ENCODE measurements around the gene PTPRT.

Gene PTPRT

DNA sequence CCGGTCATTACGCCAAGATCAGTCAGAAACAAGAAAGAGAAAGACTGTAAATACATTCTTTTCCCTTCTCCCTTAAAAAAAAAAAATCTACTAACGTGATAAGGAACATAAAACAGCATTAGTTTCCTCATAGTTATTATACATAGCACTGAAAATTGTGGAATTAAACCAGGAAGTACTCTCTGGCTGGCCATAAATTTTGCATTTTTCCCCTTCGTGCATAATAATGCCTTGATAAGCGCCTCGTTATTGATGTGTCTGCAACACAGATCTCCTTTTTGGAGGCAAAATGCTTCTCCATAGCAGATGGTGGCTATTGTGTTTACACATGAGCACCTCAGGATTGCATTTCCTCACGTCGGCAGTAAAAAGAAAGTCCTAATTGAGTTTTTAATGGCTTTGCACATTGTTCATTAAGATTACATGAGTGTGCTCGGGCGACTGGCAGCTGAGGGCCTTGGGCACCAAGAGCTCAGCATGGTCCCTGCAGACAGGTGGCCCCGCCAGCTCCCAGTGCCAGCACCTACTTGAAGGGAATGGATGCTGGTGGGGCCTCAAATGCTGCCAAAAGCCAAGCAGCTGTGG, 394.5 kb downstream of the PTPRT start:
- Mint-ChIP-seq H3K36me3 (ENCODE audit: low read depth) (no peaks in the 10 kb centered on the region), H3K27ac (no peak overlapping the region)

DNA sequence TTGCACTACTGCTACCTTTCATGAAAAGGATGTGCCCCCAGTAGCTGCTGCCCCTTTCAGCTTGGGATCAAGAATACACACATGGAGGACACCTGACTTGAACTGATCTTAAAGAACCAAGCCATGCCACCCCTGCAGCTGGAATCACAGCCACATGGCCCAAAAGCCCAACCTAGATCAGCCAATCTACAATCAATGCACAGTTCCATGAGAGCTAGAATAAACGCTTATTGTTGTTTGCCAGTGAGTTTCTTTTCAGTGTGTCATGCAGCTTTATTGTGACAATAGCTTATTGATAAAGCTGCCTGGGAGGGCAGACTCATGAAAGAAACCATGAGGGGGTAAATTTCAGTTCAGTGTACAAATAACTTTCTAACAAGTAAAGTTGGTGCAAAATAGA, 397.7 kb downstream of the PTPRT start:
- Mint-ChIP-seq H3K27me3 (no peaks in the 10 kb centered on the region), H3K36me3 (ENCODE audit: low read depth) (no peaks in the 10 kb centered on the region), H3K9me3 (peaks cover 9% of the 10 kb centered on the region), H3K27ac (no peak overlapping the region), H3K4me3 (no peak overlapping the region), H3K4me1 (ENCODE audit: low read depth) (no peaks in the 10 kb centered on the region)
- no peak for DNase-seq

More for the DNA sequence above, 394.5 kb downstream of the PTPRT start:
- no peaks in the 10 kb centered on the region for H3K4me1 Mint-ChIP-seq (ENCODE audit: low read depth)
- H3K4me3 Mint-ChIP-seq, result no peak overlapping the region
- DNase-seq, result no peak
- H3K27me3 Mint-ChIP-seq, result no peaks in the 10 kb centered on the region
- H3K9me3 Mint-ChIP-seq, result peaks cover 6% of the 10 kb centered on the region

DNA sequence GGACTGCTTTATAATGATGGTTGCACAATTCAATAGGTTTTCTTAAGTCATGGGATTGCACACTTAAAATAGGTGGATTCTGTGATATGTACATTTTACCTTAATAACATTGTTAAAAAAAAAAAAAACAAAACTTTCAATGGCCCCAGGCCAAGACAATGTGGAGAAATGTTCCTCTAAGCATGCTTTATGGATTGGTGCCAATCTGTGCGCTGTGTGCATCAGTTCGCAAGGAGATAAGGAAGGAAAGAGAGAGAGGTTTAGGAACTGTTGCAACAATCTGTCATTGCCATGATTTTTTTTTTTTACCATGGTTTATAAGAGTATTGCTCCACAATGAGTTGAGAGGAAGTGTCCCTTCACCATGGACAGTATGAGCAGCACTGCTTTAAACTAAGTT, 399.6 kb downstream of the PTPRT start:
- Mint-ChIP-seq H3K36me3 (ENCODE audit: low read depth) (no peaks in the 10 kb centered on the region), H3K27me3 (no peaks in the 10 kb centered on the region), H3K27ac (no peak overlapping the region), H3K4me1 (ENCODE audit: low read depth) (no peaks in the 10 kb centered on the region), H3K9me3 (peaks cover 4% of the 10 kb centered on the region), H3K4me3 (no peak overlapping the region)
- no peak for DNase-seq

DNA sequence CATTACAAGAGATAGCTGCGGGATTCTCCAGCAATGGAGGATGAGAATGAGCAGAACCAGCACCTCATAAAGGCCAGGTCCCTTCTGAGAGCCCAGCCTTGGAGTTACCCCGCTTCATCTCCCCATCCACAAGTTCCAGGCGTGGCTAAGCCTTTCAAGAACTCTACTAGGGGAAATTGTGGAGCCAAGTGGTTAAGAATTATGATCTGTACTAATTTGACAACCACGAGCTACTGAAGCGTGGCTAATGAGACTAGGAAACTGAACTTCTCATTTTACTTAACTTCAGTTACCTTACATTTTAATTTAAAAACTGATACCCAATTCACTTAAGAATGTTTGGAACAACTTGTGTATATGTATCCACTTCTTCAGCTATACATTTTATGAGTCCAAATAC, 401.0 kb downstream of the PTPRT start:
- Mint-ChIP-seq H3K27me3 (no peaks in the 10 kb centered on the region), H3K4me3 (no peak overlapping the region), H3K27ac (no peak overlapping the region), H3K36me3 (ENCODE audit: low read depth) (no peaks in the 10 kb centered on the region), H3K9me3 (peaks cover 4% of the 10 kb centered on the region), H3K4me1 (ENCODE audit: low read depth) (no peaks in the 10 kb centered on the region)
- DNase-seq, result no peak

DNA sequence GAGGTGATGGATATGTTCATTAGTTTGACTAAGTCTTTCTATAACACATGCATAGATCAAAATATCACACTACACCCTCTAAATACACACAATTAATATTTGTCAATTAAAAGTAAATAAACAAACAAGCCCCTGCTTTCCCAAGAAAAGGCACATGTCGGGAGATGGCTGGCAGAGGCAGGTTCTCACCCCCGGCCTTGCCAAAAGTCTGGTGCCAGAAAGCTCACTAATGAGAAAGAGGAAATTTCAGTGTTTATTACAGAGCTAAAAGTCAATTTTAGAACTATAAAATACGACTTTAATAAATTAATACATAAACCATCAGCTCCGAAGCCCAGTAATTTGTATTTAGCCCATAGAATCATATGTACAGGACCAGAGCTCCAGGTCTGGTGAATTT, 404.7 kb downstream of the PTPRT start:
- no peak overlapping the region for H3K27ac Mint-ChIP-seq
- peaks cover 8% of the 10 kb centered on the region for H3K9me3 Mint-ChIP-seq
- no peaks in the 10 kb centered on the region for H3K36me3 Mint-ChIP-seq (ENCODE audit: low read depth)
- H3K27me3 Mint-ChIP-seq, result no peaks in the 10 kb centered on the region
- H3K4me3 Mint-ChIP-seq, result no peak overlapping the region
- H3K4me1 Mint-ChIP-seq (ENCODE audit: low read depth), result no peaks in the 10 kb centered on the region
- no peak for DNase-seq

DNA sequence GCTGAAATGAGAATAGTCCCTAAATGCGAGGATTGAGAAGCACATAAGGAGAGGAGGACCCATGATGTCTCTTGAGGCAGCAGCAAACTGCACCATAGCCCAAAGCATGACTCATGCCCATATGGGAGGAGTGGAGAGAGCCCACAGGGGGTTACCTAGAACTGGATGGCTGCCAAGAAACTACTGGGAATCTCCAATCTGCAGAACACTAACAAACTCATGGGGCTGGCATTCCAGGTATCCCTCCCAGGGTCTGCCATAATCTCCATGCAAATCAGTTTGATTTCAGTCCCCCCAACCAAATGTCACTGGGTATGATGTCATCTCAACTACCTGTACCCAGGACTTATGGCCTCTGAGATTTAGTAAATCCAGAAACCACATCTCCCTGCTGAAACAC, 410.5 kb downstream of the PTPRT start:
- Mint-ChIP-seq H3K27ac (no peak overlapping the region), H3K27me3 (no peaks in the 10 kb centered on the region), H3K36me3 (ENCODE audit: low read depth) (no peaks in the 10 kb centered on the region), H3K9me3 (peaks cover 5% of the 10 kb centered on the region), H3K4me1 (ENCODE audit: low read depth) (no peaks in the 10 kb centered on the region), H3K4me3 (no peak overlapping the region)
- DNase-seq, result no peak

DNA sequence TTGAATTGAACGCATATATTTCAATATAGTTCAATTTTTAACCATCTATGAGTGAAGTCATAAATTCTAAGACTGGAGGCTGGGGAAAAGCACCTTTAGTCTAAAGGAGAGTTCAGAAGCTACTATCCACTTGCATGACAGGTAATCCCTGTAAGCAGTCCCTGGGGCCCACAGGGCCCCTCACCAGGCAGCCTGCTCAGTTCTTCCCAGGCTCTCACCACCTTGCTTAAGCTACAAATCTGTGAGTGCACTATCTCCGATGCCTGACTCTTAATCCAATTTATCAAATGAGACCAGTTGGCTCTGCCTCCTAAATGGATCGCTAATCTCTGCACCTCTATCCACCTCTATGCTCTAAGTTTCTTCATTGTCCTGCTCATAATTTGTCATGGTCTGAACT, 413.8 kb downstream of the PTPRT start:
- H3K4me3 Mint-ChIP-seq, result no peak overlapping the region
- H3K4me1 Mint-ChIP-seq (ENCODE audit: low read depth), result no peaks in the 10 kb centered on the region
- H3K27me3 Mint-ChIP-seq, result no peaks in the 10 kb centered on the region
- H3K9me3 Mint-ChIP-seq, result no peaks in the 10 kb centered on the region
- no peaks in the 10 kb centered on the region for H3K36me3 Mint-ChIP-seq (ENCODE audit: low read depth)
- no peak overlapping the region for H3K27ac Mint-ChIP-seq
- DNase-seq, result no peak

DNA sequence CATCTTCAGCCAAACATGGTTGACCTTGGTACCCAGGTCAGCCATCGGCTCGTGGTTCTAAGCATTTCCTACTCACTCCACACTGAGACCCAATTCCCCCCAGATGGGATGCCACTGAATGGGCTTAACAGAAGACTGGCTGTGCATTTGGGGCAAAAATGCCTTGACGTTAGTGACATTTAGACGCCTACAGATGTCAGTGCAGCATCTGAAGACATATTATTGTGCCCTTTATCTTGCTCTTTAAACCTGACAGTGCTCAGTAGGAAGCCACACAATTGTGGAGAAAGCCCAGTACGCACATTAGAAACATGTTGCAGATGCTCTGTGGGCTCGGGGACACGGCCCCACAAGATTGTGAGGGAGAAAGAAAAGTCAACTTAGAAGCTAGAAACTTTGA, 414.7 kb downstream of the PTPRT start:
- Mint-ChIP-seq H3K27ac (no peak overlapping the region), H3K4me3 (no peak overlapping the region), H3K9me3 (peaks cover 6% of the 10 kb centered on the region), H3K27me3 (no peaks in the 10 kb centered on the region), H3K36me3 (ENCODE audit: low read depth) (no peaks in the 10 kb centered on the region), H3K4me1 (ENCODE audit: low read depth) (no peaks in the 10 kb centered on the region)
- no peak for DNase-seq

DNA sequence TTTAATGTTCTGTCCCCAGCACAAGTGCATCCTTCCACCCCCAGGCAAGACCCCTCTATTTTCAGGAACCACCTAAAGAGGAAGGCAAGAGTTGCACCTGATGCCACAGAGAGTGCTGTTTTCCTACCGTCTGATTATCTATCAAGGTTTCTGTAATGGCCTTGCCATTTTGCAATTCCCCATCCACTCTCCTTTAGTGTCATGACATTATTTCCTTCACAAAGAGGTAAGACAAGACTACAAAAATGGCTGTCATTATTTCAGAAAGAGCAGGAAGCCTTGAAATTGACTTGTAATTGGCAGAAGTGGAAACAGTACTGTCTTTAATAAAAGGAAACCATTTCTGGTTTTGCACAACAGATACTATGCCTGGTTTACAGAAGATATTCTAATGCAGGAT, 426.7 kb downstream of the PTPRT start:
- no peak overlapping the region for H3K27ac Mint-ChIP-seq

DNA sequence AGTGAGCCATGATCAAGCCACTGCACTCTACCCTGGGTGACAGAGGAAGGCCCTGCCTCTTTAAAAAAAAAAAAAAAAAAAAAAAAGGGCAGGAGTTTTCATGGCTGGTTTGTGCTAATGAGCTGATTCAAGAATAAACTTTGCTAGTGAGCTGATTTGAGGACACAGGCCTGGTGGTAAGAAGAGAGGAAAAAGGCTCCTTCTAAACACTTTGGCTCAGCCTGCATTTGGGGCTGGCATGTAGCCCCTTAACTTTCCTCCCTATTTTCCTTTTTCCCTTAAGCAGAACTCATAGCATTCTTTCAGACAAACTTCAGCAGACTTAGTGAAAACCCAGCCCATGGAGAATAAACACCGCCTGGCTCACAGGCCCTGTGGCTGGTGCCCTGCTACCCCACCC, 432.7 kb downstream of the PTPRT start:
- no peak overlapping the region for H3K27ac Mint-ChIP-seq
- no peaks in the 10 kb centered on the region for H3K27me3 Mint-ChIP-seq
- no peak overlapping the region for H3K4me3 Mint-ChIP-seq
- H3K36me3 Mint-ChIP-seq (ENCODE audit: low read depth), result no peaks in the 10 kb centered on the region
- no peaks in the 10 kb centered on the region for H3K4me1 Mint-ChIP-seq (ENCODE audit: low read depth)
- DNase-seq, result no peak
- peaks cover 3% of the 10 kb centered on the region for H3K9me3 Mint-ChIP-seq

More for the DNA sequence above, 426.7 kb downstream of the PTPRT start:
- Mint-ChIP-seq H3K4me3 (no peak overlapping the region), H3K27me3 (no peaks in the 10 kb centered on the region), H3K4me1 (ENCODE audit: low read depth) (no peaks in the 10 kb centered on the region), H3K9me3 (peaks cover 3% of the 10 kb centered on the region), H3K36me3 (ENCODE audit: low read depth) (no peaks in the 10 kb centered on the region)
- no peak for DNase-seq

DNA sequence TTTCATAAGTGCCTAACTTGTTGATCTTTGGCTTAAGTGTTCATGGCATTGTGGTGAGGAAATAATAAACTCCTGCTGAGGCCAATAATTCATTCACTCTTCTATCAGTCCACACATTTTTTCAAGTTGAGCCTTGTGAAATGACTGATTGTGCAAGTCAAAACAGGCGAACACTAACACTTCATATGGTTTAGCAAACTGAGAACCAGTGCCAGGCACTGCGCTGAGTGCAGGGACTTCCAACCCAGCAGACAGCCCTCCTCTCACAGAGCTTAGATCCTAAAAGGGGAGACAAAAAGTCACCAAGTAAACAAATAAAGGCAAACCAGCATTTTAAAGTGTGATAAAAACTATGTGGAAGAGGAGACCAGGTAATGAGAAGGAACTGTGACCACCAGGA, 435.0 kb downstream of the PTPRT start:
- Mint-ChIP-seq H3K27me3 (no peaks in the 10 kb centered on the region), H3K9me3 (no peaks in the 10 kb centered on the region), H3K4me1 (ENCODE audit: low read depth) (no peaks in the 10 kb centered on the region), H3K27ac (no peak overlapping the region), H3K36me3 (ENCODE audit: low read depth) (no peaks in the 10 kb centered on the region), H3K4me3 (no peak overlapping the region)
- DNase-seq, result no peak

DNA sequence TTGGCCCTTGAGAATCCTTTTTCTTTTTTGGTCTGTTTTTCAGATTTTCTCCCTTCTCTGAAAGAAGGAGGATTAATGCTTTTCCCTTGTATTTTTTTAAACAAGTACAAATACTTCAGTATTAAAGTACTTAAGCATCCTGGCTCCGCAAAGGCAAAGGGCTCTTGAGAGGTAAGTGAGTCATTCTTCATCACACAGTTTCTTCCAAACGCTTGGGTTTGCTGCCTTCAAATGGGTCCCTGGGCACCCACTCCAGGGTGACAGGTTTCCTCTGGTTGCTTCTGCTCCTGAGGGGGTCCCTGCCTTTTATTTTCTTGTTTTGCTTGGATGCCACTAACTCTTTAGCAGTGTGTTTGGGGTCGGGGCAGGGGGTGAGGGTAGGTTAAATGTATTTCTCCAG, 437.1 kb downstream of the PTPRT start:
- no peaks in the 10 kb centered on the region for H3K4me1 Mint-ChIP-seq (ENCODE audit: low read depth)
- no peaks in the 10 kb centered on the region for H3K9me3 Mint-ChIP-seq
- no peak for DNase-seq
- H3K27me3 Mint-ChIP-seq, result no peaks in the 10 kb centered on the region
- H3K4me3 Mint-ChIP-seq, result no peak overlapping the region
- H3K27ac Mint-ChIP-seq, result no peak overlapping the region
- H3K36me3 Mint-ChIP-seq (ENCODE audit: low read depth), result no peaks in the 10 kb centered on the region

DNA sequence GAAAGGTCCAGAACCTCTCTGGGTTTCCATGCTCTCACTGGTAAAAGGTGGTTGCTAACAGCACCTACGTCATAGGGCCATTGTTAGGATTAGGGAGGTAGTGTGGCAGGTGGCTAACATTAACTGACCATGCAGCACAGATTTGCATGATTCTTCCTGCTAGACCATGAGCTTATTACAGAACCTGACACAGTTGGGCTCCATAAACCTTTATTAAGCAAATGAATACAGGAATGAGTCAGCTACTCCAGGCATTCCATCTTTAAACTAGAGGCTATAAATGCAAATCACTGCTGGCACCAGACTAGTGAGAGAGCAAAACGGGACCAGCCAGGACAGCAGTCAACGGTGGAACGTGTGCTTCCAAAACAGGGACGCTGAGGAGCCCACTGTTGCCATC, 440.1 kb downstream of the PTPRT start:
- Mint-ChIP-seq H3K36me3 (ENCODE audit: low read depth) (no peaks in the 10 kb centered on the region), H3K4me3 (no peak overlapping the region)

DNA sequence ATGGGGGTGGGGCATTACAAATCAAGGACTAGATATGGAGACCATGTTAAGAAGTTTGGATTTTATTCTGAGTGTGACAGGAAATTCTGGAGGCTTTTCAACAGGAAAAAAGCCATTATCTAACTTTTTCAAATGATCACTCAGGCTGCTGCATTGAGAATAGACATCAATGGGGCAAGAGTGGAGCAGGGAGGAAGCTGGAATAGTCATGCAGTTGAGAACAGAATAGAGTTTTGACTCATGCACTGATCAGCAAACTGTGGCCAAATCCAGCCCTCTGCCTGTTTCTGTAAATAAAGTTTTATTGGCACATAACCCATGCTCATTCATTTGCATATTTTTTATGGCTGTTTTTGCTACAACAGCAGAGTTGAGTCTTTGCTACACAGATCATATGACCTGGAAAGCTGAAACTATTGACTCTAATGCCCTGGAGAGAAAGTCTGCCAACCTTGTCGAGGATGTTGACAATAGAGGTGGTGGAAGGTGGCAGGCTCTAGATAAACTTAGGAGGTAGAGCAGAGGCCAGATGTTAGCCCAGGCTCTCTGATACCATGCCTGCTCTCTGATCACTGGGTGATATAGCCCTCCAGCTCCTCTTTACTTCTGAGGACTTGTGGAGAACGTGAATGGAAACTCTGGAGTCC, 441.8 kb downstream of the PTPRT start:
- H3K36me3 Mint-ChIP-seq (ENCODE audit: low read depth), result no peaks in the 10 kb centered on the region
- H3K4me3 Mint-ChIP-seq, result no peak overlapping the region
- no peaks in the 10 kb centered on the region for H3K4me1 Mint-ChIP-seq (ENCODE audit: low read depth)
- H3K9me3 Mint-ChIP-seq, result peaks cover 12% of the 10 kb centered on the region
- no peaks in the 10 kb centered on the region for H3K27me3 Mint-ChIP-seq
- H3K27ac Mint-ChIP-seq, result no peak overlapping the region
- no peak for DNase-seq

More for the DNA sequence above, 440.1 kb downstream of the PTPRT start:
- no peaks in the 10 kb centered on the region for H3K9me3 Mint-ChIP-seq
- H3K4me1 Mint-ChIP-seq (ENCODE audit: low read depth), result no peaks in the 10 kb centered on the region
- DNase-seq, result no peak
- H3K27me3 Mint-ChIP-seq, result no peaks in the 10 kb centered on the region
- no peak overlapping the region for H3K27ac Mint-ChIP-seq

DNA sequence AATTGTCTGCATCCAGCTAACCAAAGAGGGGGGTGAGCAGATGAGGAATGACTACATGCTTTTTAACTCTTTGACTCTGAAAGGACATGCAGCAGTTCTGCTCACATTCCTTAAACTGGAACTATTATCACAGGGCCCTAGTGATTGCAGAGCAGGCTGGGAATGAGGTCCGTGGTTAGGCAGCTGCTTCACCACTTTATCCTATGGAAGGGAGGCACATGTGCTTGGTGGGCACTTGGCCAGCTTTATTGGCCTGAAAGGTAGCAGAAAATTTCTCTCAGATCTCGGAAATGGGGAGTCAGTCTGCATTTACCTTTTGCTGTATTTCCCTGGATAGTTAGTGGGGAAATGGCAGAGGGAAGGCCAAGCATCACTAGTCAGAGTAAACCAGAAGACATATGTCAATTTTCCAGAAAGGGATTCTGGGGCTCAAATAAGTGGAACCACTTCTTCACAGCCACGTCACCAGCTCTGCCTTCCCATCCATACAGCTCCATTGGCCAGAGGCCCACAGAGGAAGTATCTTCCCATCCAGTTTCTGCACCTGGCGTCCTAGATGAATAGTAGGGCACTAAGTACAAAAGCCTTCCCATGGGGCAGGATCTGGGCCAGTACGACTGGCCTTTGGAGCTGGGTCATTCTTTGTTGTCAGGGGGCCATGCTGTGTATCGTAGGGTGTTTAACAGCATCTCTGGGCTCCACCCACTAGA, 444.8 kb downstream of the PTPRT start:
- Mint-ChIP-seq H3K27me3 (no peaks in the 10 kb centered on the region), H3K4me1 (ENCODE audit: low read depth) (no peaks in the 10 kb centered on the region), H3K4me3 (no peak overlapping the region), H3K9me3 (peaks cover 18% of the 10 kb centered on the region), H3K36me3 (ENCODE audit: low read depth) (no peaks in the 10 kb centered on the region), H3K27ac (no peak overlapping the region)
- DNase-seq, result no peak

All from activated T-cell treated with anti-CD3 and anti-CD28 coated beads, Interleukin-2, amount 50 U/mL, for 24 hours (primary cell).